Hippocampal formation (tissue), 2 donors: ENCODE results near the gene SLC17A9.

Experiments used
- DNase-seq, 2 donors: peaks; one replicate each; lab custom pipeline; 2025; lab: John Stamatoyannopoulos, UW

The SLC17A9 gene

GRCh38 chr20:62938105-62938888 is 14.2 kb upstream of the SLC17A9 start, which contains the start of gene GID8:
Gene GID8, plus strand, starts transcription at chr20:62938147. Its CDS starts 3,356 bp downstream, at chr20:62941503.
- DNase-seq: peak in 1 of 2 donors; percentile 28

GRCh38 chr20:62940875-62941274 is 11.6 kb upstream of the SLC17A9 start:
- no peak for DNase-seq

GRCh38 chr20:62941792-62942191 is 10.7 kb upstream of the SLC17A9 start:
- DNase-seq: no peak

GRCh38 chr20:62942456-62942855 is 10.1 kb upstream of the SLC17A9 start:
- no peak for DNase-seq

- no peak for DNase-seq
Measured at GRCh38 chr20:62943396-62943795, 9.1 kb upstream of the SLC17A9 start.

- DNase-seq: no peak
Measured at GRCh38 chr20:62944184-62944583, 8.3 kb upstream of the SLC17A9 start.

GRCh38 chr20:62944746-62945145 is 7.8 kb upstream of the SLC17A9 start:
- no peak for DNase-seq

- DNase-seq: no peak
Measured at GRCh38 chr20:62945771-62946339, 6.7 kb upstream of the SLC17A9 start.

GRCh38 chr20:62946918-62947317 is 5.6 kb upstream of the SLC17A9 start:
- DNase-seq: no peak

GRCh38 chr20:62947532-62948300 is 4.8 kb upstream of the SLC17A9 start:
- DNase-seq: no peak

- no peak for DNase-seq
Measured at GRCh38 chr20:62949153-62949821, 3.2 kb upstream of the SLC17A9 start.

GRCh38 chr20:62949962-62950361 is 2.5 kb upstream of the SLC17A9 start:
- DNase-seq: no peak

- DNase-seq: no peak
Measured at GRCh38 chr20:62950741-62951140, 1.8 kb upstream of the SLC17A9 start.

GRCh38 chr20:62951143-62951895 is 1.2 kb upstream of the SLC17A9 start:
- DNase-seq: no peak

GRCh38 chr20:62951896-62952372 is 575 bp upstream of the SLC17A9 start:
- no peak for DNase-seq

- no peak for DNase-seq
Measured at GRCh38 chr20:62952968-62953838, 694 bp downstream of the SLC17A9 start.

GRCh38 chr20:62953839-62954703 is 1.6 kb downstream of the SLC17A9 start:
- DNase-seq: peak; percentile 21 to 54

- DNase-seq: no peak
Measured at GRCh38 chr20:62955519-62956386, 3.2 kb downstream of the SLC17A9 start.
